DMS153 treated with DMSO at 0.1 percent for 48 hours (cell line): ENCODE data around the gene HOXD10.

Experiments used
- DNase-seq: peaks from one replicate; lab custom pipeline; 2025; ENCODE audit not compliant: unreplicated experiment; lab: John Stamatoyannopoulos, UW

The HOXD10 gene

DNA sequence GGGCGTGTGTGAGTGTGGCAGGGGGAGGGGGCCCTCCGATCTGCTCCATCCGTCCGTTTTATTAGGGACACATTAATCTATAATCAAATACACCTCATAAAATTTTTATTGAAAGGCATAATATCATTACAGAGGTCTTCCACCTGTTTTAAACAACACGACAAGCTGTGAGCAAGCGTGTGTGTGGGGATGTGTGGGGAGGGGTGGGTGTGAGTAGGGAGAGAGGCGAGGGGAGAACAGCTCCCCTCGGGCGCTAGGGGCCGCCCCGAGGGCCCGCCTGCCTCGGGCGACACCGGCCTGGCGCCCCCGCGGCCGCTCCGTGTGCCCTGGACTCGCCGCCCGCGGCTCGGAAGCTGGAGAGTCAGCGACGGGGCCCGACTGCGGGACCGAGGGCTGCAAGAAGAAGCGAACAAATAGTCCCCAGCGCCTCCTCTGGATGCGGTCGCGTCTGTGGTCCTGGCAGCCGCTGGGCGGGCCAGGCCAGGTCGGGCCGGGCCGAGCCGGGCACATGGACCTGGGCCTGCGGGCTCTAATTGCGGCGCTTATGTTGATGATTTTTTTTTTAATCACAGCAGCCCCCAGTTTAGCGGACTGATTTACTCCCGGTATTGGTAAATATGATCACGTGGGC lies 5.6 kb downstream of the HOXD10 start:
- no peak for DNase-seq

DNA sequence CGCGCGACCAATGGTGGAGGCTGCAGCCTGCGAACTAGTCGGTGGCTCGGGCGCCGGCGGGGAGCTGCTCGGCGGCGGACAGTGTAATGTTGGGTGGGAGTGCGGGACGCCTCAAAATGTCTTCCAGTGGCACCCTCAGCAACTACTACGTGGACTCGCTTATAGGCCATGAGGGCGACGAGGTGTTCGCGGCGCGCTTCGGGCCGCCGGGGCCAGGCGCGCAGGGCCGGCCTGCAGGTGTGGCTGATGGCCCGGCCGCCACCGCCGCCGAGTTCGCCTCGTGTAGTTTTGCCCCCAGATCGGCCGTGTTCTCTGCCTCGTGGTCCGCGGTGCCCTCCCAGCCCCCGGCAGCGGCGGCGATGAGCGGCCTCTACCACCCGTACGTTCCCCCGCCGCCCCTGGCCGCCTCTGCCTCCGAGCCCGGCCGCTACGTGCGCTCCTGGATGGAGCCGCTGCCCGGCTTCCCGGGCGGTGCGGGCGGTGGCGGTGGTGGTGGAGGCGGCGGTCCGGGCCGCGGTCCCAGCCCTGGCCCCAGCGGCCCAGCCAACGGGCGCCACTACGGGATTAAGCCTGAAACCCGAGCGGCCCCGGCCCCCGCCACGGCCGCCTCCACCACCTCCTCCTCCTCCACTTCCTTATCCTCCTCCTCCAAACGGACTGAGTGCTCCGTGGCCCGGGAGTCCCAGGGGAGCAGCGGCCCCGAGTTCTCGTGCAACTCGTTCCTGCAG lies 6.3 kb downstream of the HOXD10 start, which contains the start of gene HOXD9:
Gene HOXD9, plus strand, starts transcription at position 37 of the 728 bp plus-strand sequence. Its CDS starts 50 bp downstream, at position 87.
- DNase-seq, result no peak

DNA sequence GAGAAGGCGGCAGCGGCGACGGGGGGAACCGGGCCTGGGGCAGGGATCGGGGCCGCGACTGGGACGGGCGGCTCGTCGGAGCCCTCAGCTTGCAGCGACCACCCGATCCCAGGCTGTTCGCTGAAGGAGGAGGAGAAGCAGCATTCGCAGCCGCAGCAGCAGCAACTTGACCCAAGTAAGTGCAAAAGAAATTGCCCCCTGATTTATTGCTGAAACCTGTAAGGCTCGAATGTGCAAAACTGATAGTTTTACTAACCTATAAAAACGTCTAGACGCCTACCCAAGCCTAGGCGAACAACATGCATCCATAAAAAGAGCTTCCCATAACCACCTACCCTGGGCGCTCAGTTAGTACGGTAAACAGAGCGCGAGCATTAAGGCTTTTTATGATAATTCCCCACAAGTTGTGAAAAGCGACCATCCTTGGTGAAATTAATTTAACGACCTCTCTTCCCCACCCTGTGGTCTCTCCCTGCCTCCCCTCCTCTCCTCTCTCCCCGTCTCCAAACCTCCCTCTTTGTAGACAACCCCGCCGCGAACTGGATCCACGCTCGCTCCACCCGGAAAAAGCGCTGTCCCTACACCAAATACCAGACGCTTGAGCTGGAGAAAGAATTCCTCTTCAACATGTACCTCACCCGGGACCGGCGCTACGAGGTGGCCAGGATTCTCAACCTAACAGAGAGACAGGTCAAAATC lies 7.0 kb downstream of the HOXD10 start:
- DNase-seq, result no peak

DNA sequence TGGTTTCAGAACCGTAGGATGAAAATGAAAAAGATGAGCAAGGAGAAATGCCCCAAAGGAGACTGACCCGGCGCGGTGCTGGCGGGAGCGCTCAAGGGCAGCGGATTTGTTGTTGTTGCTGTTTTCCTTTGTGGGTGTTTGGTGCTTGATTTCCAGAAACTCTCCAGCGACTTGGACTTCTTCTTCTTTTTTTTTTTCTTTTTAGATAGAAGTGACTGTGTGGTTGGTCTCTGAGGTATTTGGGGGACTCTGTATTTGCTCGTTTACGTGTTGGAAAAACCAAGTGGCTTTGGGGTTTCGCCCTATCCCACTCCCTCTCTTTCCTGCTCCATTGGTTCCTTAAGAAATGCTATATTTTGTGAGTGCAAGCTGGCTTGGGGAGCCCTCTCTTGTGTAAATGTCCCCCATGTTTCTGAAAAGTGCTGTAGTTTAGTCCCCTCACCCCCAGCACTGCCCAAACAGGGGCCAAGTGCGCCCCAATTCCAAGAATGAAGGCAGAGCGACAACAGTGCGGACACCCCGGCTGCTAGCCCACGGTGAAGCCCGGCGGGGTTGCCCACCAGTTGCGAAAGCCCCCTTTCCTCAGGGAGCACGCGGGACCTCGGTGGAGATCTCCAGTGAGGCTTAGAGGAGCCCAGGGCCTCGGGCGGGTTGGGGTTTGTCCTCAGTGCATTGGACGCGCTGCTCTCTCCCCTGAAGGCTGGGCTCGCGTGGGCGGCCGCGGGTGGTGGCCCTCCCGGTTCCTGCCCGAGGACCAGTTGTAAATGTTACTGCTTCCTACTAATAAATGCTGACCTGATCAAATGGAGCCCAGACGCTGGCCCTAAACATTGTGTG lies 7.8 kb downstream of the HOXD10 start:
- DNase-seq, result no peak

DNA sequence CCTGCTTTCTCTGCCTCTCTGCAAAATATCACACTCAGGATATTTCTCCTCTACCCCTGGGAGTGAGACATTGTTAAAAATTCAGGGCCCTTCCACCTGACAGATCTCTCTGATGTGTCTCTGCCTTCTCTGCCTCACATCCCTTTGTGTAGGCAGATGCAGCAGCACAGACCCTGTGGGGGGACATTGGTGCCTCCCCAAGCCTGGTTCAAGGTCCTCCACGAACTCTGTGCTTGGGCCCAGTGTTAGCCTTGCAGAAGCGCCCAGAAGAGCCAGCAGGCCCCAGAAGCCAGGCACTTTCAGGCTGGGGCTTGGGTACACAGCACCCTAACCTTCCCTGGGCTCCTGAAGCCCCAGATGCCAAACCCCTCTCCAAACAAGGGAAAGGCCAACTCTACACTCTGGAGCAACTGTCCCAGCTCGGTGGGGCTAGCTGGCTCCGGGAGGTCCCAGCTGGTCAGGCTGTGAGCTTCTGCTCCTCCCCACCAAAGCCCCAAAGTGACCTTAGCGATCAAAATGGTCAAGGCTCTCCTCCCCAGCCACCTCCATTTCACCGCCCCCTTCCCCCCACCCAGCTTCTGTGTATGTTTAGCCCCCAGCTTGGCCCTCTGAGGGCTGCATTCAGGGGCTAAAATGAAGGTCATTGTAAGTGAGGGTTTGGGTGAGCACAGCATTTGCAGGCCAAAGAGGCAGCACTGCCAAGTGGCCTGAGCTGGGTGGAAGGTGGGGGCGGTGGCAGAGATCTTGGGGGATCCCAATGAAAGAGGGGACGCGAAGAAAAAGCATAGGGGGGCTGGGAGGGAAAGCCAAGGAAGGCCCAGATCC lies 8.6 kb downstream of the HOXD10 start:
- DNase-seq, result no peak

DNA sequence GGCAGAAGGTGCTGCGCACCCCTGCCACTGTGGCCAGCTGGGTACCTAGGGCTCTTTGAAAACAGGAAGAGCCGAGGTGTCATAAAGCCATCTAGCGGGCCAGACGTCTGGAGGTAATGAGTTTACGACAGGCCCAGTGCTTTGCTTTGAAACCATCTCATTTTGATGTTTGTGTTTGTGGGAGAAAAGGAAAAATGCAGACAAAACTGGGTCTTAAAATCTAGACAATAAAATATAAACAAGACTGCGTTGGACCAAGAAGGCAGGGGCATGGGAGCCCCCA lies 9.1 kb downstream of the HOXD10 start:
- DNase-seq, result no peak

DNA sequence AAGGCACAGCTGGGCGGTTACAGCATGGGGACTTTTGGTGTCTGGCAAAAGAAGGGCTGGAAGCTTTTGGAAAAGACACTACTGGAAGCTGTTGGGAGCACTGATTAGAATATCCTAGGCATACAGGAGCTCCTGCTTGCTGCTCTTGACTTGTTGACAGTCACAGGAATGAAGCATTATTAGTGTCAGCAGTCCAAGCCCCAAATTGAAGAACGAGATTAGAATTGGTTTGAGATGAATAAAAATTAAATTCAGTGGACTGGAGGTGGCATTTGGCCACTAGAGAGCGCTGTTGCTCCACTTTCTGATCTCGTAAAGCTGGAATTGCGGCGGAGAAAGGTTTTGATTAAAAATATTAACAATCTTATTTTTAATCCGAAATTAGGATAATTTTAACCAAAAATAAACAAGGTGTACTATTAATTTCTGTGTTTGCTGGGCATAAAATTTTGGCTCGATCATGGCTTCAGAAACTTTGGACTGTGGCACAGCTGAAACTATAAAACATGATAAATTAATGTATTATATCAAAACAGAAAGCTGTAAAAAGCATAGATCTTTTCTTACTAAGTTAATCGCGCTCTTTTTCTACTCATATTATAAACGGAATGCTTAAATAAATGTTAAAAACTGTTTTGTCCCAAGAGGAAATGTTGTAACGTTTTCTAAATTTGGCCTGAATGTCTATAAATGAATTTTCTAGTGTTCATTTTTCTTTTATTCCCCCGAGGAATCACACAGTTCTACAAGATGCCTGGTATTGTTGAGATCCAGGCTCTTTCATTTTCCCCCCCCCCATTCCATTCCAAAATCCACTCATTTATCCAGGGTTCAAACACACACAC lies 10.6 kb downstream of the HOXD10 start:
- no peak for DNase-seq

DNA sequence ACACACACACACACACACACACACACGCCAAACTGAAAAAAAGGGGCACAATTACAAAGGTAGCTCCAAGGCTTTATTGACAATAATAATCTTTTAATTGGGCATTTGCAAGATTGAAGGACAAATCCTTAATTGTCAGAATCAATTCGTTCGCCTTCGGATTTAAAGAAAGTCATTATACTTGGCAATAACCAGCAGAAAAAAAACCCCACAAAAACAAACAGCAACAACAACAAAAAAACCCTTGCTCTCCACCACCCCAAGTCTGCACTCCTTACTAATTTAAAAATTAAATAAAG lies 11.1 kb downstream of the HOXD10 start:
- DNase-seq, result no peak

DNA sequence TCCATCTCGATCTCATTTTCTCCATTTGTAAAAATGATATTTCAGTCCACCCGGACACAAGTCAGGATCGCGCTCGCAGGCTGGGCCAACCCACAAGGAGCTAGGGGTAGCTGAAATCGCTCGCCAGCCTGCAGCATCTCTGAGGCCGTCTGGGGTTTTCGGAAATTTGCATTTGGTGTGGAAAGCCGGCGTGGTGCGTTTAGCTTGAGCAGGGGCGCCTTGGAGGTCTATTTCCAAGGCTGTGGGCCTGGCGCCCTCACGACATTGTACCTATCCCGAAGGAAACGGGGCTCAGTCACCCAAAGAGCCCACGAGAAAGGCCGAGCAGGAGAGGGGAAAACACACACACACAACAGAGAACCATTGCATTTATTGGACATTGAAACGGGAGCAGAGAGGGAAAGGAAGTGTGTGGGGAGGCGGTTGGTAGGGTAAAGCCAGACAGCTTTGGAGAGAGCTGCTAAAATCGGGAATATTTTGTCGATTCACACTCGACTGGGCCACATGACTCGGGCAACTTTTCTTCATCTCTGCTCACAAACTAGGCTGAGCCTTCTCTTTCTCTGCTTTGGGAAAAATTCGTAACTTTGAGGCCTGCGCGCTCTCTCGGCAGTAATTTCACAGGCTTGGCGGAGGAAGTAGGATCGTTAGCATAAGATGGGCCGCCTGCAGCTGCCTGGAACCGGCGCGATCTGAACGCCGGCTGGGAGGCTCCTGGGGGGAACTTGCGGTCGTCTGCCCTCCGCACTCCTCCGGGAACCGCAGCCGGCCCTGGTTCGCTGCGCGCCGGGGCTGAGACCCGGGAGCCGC lies 11.8 kb downstream of the HOXD10 start:
- DNase-seq, result no peak

DNA sequence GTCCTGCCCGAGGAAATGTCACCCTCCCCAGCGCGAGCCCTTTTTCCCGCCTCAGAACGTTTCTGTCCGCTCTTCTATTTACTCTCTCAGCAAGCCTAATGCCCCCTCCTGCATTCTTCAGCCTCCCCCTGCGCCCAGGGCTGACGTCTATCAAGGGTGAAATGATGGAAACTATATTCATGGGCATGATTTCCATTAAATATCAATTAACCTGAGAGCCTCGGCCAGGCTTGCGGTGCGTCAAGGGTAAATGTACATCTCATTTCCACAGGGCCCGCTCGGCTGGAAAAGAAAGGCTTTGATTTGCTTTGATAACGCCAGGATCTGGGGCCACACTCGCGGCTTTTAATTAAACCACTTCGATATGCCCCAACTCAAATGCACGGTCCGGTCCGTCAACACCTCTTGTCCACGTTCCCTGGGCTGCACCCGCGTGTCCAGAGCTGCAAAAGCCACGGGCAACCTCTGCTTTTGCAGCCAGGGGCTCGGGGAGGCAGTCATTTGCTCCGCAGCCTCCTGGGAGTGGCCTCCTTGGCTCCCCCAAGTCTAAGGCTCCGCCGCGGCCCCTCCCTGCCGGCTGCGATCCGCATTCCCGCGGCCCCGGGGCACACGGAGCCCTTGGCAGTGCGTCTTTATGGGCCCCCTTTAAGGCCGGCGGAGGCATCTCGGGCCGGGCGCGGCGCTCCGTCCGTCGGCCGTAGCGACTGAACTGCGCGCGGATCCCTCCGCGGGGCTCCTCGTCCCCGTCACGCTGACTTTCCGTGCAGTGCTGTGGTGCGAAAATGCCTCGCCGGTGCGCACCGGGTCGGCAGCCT lies 12.6 kb downstream of the HOXD10 start, which contains the start of gene HOXD8:
Gene HOXD8, plus strand, starts transcription at position 724 of the 815 bp plus-strand sequence. CDS start 662 bp downstream, outside the sequence.
- no peak for DNase-seq

DNA sequence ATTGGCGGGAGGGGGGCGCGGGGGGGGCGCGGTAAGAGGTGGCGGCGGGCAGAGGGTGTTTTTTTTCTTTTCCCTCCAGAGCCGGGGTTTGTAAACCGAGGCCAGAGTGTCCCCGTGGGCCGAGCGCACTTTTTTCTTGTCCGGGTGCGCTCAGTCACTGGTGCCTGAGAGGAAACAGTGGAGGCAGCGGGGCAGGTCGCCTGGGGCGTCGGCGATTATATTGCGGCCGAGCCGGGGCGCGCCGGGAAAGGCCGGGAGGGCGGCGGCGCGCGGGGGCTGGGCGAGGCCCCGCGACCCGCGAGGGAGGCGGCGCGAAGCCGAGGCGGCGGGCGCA lies 13.2 kb downstream of the HOXD10 start:
- DNase-seq, result no peak

DNA sequence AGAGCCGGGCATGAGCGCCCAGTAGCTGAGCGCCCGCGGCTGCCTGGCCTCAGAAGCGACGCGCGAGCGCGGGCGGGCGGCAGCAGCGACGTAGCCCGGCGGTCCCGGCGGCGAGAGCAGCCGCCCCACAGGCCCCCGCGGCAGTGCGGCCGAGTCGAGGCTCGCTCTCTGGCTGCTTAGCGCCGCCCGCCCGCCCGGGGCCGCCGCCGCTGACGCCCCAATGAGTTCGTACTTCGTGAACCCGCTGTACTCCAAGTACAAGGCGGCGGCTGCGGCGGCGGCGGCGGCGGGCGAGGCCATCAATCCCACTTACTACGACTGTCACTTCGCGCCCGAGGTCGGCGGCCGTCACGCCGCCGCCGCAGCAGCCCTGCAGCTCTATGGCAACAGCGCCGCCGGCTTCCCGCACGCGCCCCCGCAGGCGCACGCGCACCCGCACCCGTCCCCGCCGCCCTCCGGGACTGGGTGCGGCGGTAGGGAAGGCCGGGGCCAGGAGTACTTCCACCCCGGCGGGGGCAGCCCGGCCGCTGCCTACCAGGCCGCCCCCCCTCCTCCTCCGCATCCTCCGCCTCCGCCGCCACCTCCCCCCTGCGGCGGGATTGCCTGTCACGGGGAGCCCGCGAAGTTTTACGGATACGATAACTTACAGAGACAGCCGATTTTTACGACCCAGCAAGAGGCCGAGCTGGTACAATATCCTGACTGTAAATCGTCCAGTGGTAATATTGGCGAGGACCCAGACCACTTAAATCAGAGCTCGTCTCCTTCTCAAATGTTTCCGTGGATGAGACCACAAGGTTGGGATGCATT lies 13.8 kb downstream of the HOXD10 start:
- DNase-seq, result no peak

DNA sequence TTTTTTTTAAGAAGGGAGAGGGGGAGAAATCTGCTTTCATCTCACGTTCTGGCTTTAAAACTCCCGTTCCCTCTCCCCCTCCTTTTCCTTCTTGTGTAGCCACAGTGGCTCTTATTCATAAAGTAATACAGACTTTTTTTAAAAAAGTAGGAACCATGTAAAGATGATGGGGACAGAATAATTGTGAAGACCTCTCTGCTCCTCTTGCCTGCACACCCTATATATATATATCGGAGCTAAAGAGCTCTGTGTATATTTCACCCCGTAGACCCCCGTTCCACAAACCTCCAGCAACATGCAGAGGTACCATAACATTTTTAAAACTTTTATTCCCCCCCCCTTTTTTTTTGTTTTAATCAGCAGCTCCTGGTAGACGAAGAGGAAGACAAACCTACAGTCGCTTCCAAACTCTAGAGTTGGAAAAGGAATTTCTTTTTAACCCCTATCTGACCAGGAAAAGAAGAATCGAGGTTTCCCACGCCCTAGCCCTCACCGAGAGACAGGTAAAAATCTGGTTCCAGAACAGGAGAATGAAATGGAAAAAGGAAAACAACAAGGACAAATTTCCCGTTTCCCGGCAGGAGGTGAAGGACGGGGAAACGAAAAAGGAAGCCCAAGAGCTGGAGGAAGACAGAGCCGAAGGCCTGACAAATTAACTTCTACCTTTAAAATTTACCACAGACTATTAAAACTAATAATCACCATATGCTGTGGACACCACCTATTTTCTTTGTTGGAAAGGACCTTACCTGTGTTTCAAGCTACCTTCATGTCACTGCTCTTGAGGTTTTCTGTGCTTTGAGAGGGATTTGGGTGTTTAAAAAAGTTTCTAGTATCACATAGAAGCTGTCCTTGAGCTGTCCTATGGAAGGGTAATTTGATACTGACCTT lies 14.6 kb downstream of the HOXD10 start:
- DNase-seq, result no peak

DNA sequence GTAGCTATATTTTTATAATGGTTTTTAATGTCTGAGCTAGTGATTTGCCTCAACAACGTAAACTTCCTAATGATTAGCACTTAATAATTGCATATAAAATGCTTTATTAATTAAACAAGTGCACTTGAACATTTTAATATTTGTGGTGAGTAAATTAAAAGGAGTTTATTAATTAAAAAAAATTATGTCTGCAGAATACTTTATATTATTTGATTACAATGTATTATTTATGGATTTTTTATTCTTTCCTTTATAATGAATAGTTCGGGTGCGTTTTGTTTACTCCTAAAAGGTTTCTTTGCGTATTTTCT lies 15.2 kb downstream of the HOXD10 start:
- DNase-seq, result no peak

DNA sequence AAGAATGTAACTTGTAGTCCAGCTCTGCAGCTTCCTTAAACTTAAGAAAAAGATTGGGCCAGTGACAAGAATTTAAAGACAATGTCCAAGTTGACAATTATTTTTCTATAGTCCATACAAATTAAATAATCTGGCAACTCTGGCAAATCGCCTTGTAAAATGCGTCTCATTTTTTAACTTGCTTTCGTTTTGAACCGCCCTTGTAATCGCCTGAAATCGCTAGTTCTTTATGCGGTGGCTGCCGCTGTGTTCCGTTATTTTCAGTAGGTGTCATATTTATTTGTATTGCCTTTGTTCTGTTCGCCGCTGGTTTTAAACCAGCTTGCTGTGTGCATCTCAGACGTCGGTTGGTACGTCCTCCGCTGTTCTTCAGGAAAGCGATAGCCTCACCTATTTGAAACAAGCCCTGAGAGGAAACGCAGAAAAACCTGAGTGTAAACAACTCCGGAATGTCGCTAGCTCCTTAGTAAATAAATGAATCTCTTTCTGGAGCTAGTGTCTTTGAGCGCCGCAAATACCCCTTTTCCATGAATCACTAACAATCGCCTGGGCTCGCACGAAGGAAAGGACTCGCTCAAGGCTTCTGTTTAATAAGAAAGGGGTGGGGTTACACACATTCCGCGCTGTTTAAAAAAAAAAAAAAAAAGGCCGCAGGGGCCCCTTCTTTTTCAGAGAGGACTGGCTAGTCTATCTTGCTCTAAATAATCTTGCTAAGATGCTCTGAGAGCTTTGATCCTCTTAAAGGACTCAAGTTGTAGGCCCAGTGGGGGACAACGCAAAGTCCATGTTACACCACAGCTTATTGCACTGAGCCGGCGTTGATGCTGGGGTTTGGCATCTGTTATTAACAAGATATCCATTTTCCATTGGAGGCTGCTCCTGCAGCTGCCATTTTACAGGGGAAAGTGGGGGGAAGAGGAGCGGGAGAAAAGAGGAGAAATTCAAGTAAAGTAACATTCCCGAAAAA lies 15.9 kb downstream of the HOXD10 start:
- no peak for DNase-seq
